ENCODE results near the gene NBAS. TPM values are rescaled to one million over a fixed set of nuclear protein-coding genes. Genes with fewer than 3 reads are reported as not detected.

Gene NBAS
- total and polyA plus RNA-seq, 2 donors (not counting 3 experiments of a cell fraction or from before 2014, with no cell fraction given), result 29.4 to 43.0 TPM

GRCh38 chr2:15391751-15392150 is 169.4 kb downstream of the NBAS start:
- Histone ChIP-seq H3K4me3 (replicated peaks in 1 of 3; ENCODE audit: insufficient read depth in 1 of 3, low read depth in 1 of 3, low read length in 3 of 3) (no peak overlapping the region), H4K20me1 (replicated peaks; ENCODE audit: control insufficient read depth, extremely low read depth, insufficient read depth, low read length) (no peaks in the 10 kb centered on the region), H3K79me2 (ENCODE audit: control insufficient read depth, insufficient read depth, low read length) (no peaks in the 10 kb centered on the region), H3K9me1 (replicated peaks; ENCODE audit: control insufficient read depth, extremely low read depth, insufficient read depth, low read length) (no peaks in the 10 kb centered on the region), H3K27me3 (ENCODE audit: control insufficient read depth in 2 of 2, insufficient read depth in 2 of 2, low read length in 2 of 2) (no peaks in the 10 kb centered on the region), H3K9me3 (replicated peaks; ENCODE audit: control insufficient read depth, insufficient read depth, low read length) (no peaks in the 10 kb centered on the region), H3K4me2 (ENCODE audit: insufficient read depth, low read length) (no peak overlapping the region), H3K36me3 (ENCODE audit: control insufficient read depth in 2 of 2, extremely low read depth in 1 of 2, insufficient read depth in 2 of 2, low read length in 2 of 2) (peaks cover 0 to 2% of the 10 kb centered on the region in 2 experiments), H3K9ac (replicated peaks; ENCODE audit: extremely low read depth, insufficient read depth, low read length) (no peak overlapping the region), H3K27ac (ENCODE audit: insufficient read depth, low read depth, low read length) (no peak overlapping the region), H3K4me1 (ENCODE audit: control insufficient read depth, extremely low read depth, insufficient read depth, low read length) (no peaks in the 10 kb centered on the region), H2AFZ (ENCODE audit: low read depth, low read length) (no peak overlapping the region)
- dilution Hi-C loops (cut with MboI; ENCODE audit: extremely low pct_ligation_motif_present, low sequenced_read_pairs) (no loop called here), intact Hi-C loops (cut with micrococcal nuclease) (no loop called here)
- BruUV-seq (replicated peaks), result no TSS peak
- POLR2A ChIA-PET, result interaction anchor here (0.6 kb wide), 1 partner anchor 50 kb away, joined by 3 read pairs; no protein-coding TSS in a partner anchor
- DNase-seq (ENCODE audit: low read depth, low spot score), result no peak
- CTCF ChIA-PET, result no interaction called here
- TF ChIP-seq EZH2 (IDR thresholded peaks at IDR 0.05; ENCODE audit: borderline replicate concordance, low read depth, low read length, severe bottlenecking), result no peak
- TF ChIP-seq GATA2 (IDR thresholded peaks at IDR 0.05; ENCODE audit: insufficient read depth, insufficient read length, low read depth, low read length), result no peak
- no peak for TF ChIP-seq MYC (IDR thresholded peaks at IDR 0.05; ENCODE audit: low read depth, low read length)
- TF ChIP-seq POLR2AphosphoS5 (IDR thresholded peaks at IDR 0.05; ENCODE audit: insufficient read depth, low read depth, low read length), result no peak
- TF ChIP-seq, protein P1, sequence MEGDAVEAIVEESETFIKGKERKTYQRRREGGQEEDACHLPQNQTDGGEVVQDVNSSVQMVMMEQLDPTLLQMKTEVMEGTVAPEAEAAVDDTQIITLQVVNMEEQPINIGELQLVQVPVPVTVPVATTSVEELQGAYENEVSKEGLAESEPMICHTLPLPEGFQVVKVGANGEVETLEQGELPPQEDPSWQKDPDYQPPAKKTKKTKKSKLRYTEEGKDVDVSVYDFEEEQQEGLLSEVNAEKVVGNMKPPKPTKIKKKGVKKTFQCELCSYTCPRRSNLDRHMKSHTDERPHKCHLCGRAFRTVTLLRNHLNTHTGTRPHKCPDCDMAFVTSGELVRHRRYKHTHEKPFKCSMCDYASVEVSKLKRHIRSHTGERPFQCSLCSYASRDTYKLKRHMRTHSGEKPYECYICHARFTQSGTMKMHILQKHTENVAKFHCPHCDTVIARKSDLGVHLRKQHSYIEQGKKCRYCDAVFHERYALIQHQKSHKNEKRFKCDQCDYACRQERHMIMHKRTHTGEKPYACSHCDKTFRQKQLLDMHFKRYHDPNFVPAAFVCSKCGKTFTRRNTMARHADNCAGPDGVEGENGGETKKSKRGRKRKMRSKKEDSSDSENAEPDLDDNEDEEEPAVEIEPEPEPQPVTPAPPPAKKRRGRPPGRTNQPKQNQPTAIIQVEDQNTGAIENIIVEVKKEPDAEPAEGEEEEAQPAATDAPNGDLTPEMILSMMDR (IDR thresholded peaks at IDR 0.05; ENCODE audit: extremely low read depth in 1 of 2, insufficient read depth in 1 of 2, low read depth in 1 of 2, low read length in 2 of 2), result no peak
- TF ChIP-seq POLR2A (IDR thresholded peaks at IDR 0.05; ENCODE audit: low read depth, low read length), result no peak
- TF ChIP-seq JUN (IDR thresholded peaks at IDR 0.05; ENCODE audit: borderline replicate concordance, insufficient read depth, insufficient read length, low read depth), result no peak
- no peak for TF ChIP-seq FOS (IDR thresholded peaks at IDR 0.05; ENCODE audit: borderline replicate concordance, insufficient read depth, low read length)
- TF ChIP-seq, protein P2, sequence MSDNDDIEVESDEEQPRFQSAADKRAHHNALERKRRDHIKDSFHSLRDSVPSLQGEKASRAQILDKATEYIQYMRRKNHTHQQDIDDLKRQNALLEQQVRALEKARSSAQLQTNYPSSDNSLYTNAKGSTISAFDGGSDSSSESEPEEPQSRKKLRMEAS (IDR thresholded peaks at IDR 0.05; ENCODE audit: insufficient read depth, insufficient read length), result no peak
- FAIRE-seq, result no peak

Measured in endothelial cell of umbilical vein (primary cell).